HepG2 (cell line): ENCODE measurements around the gene RABGAP1L.

Experiments used
- CEBPG ChIP-seq: IDR thresholded peaks from 2 replicates; pipeline ENCODE4 v1.6.1; 2016
- ERF ChIP-seq: IDR thresholded peaks from 2 replicates; pipeline ENCODE4 v1.6.1; 2018; ENCODE audit warnings: missing biosample characterization, missing genetic modification reagents
- MAFG ChIP-seq: sonication (generic); formaldehyde crosslinking; IDR thresholded peaks from 2 replicates; pipeline ENCODE4 v1.5.1; 2020; ENCODE audit warnings: mild to moderate bottlenecking, missing genetic modification reagents
- NR2C2 ChIP-seq: sonication (generic); formaldehyde crosslinking; IDR thresholded peaks from 2 replicates; pipeline ENCODE4 v1.4.0; 2020; ENCODE audit warnings: missing genetic modification reagents, mild to moderate bottlenecking, moderate library complexity, borderline replicate concordance
- ZNF619 ChIP-seq: sonication (generic); formaldehyde crosslinking; IDR thresholded peaks from 2 replicates; pipeline ENCODE4 v1.4.0; 2020; ENCODE audit warnings: mild to moderate bottlenecking, missing genetic modification reagents
- ZSCAN9 ChIP-seq: IDR thresholded peaks from 2 replicates; pipeline ENCODE4 v1.6.1; 2016; ENCODE audit warnings: borderline replicate concordance
- ZZZ3 ChIP-seq: sonication (generic); formaldehyde crosslinking; IDR thresholded peaks from 2 replicates; pipeline ENCODE4 v1.4.0; 2020; ENCODE audit warnings: missing genetic modification reagents, mild to moderate bottlenecking, borderline replicate concordance
- TF ChIP-seq, protein P1 (sequence below): sonication (generic); formaldehyde crosslinking; IDR thresholded peaks from 2 replicates; pipeline ENCODE4 v1.4.0; 2020; ENCODE audit warnings: missing genetic modification reagents
- TF ChIP-seq, protein P2 (sequence below): sonication (generic); formaldehyde crosslinking; IDR thresholded peaks from 2 replicates; pipeline ENCODE4 v1.5.0; 2020; ENCODE audit warnings: mild to moderate bottlenecking, missing genetic modification reagents, moderate library complexity
- TF ChIP-seq, protein P3 (sequence below), 2 experiments: IDR thresholded peaks; 2 replicates each; pipeline ENCODE4 v1.6.1; 2011 to 2012; ENCODE audit warnings: low read length in 2 of 2, borderline replicate concordance in 1 of 2, low read depth in 1 of 2, mild to moderate bottlenecking in 1 of 2, moderate library complexity in 1 of 2
- TF ChIP-seq, protein P4 (sequence below): sonication (generic); formaldehyde crosslinking; IDR thresholded peaks from 2 replicates; pipeline ENCODE4 v1.4.0; 2020; ENCODE audit warnings: missing genetic modification reagents

DNA sequence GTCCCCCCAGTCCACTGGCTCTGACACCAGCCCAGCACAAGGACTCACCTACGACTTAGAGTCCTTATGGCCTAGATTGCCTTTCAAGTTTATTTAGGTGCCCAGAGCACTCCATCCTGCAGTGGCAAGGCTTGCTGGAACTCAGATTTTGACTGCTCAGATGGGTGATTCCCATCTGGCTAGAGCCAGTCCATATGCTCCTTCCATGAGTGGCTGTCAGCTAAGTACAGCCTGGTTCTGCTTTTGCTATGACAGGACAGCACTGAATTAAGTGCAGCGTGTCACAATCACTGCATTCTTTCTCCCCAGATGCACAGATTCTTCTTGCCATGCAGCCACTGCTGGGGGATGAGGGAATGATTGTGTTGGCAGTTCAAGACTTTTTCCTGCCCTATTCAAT is 332.3 kb downstream of the RABGAP1L start:
- TF ChIP-seq, protein P1, sequence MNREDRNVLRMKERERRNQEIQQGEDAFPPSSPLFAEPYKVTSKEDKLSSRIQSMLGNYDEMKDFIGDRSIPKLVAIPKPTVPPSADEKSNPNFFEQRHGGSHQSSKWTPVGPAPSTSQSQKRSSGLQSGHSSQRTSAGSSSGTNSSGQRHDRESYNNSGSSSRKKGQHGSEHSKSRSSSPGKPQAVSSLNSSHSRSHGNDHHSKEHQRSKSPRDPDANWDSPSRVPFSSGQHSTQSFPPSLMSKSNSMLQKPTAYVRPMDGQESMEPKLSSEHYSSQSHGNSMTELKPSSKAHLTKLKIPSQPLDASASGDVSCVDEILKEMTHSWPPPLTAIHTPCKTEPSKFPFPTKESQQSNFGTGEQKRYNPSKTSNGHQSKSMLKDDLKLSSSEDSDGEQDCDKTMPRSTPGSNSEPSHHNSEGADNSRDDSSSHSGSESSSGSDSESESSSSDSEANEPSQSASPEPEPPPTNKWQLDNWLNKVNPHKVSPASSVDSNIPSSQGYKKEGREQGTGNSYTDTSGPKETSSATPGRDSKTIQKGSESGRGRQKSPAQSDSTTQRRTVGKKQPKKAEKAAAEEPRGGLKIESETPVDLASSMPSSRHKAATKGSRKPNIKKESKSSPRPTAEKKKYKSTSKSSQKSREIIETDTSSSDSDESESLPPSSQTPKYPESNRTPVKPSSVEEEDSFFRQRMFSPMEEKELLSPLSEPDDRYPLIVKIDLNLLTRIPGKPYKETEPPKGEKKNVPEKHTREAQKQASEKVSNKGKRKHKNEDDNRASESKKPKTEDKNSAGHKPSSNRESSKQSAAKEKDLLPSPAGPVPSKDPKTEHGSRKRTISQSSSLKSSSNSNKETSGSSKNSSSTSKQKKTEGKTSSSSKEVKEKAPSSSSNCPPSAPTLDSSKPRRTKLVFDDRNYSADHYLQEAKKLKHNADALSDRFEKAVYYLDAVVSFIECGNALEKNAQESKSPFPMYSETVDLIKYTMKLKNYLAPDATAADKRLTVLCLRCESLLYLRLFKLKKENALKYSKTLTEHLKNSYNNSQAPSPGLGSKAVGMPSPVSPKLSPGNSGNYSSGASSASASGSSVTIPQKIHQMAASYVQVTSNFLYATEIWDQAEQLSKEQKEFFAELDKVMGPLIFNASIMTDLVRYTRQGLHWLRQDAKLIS (CRISPR knock-in tag): no peak
- TF ChIP-seq MAFG: no peak
- TF ChIP-seq CEBPG (CRISPR knock-in tag): no peak
- TF ChIP-seq, protein P2, sequence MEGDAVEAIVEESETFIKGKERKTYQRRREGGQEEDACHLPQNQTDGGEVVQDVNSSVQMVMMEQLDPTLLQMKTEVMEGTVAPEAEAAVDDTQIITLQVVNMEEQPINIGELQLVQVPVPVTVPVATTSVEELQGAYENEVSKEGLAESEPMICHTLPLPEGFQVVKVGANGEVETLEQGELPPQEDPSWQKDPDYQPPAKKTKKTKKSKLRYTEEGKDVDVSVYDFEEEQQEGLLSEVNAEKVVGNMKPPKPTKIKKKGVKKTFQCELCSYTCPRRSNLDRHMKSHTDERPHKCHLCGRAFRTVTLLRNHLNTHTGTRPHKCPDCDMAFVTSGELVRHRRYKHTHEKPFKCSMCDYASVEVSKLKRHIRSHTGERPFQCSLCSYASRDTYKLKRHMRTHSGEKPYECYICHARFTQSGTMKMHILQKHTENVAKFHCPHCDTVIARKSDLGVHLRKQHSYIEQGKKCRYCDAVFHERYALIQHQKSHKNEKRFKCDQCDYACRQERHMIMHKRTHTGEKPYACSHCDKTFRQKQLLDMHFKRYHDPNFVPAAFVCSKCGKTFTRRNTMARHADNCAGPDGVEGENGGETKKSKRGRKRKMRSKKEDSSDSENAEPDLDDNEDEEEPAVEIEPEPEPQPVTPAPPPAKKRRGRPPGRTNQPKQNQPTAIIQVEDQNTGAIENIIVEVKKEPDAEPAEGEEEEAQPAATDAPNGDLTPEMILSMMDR: no peak
- TF ChIP-seq, protein P3, sequence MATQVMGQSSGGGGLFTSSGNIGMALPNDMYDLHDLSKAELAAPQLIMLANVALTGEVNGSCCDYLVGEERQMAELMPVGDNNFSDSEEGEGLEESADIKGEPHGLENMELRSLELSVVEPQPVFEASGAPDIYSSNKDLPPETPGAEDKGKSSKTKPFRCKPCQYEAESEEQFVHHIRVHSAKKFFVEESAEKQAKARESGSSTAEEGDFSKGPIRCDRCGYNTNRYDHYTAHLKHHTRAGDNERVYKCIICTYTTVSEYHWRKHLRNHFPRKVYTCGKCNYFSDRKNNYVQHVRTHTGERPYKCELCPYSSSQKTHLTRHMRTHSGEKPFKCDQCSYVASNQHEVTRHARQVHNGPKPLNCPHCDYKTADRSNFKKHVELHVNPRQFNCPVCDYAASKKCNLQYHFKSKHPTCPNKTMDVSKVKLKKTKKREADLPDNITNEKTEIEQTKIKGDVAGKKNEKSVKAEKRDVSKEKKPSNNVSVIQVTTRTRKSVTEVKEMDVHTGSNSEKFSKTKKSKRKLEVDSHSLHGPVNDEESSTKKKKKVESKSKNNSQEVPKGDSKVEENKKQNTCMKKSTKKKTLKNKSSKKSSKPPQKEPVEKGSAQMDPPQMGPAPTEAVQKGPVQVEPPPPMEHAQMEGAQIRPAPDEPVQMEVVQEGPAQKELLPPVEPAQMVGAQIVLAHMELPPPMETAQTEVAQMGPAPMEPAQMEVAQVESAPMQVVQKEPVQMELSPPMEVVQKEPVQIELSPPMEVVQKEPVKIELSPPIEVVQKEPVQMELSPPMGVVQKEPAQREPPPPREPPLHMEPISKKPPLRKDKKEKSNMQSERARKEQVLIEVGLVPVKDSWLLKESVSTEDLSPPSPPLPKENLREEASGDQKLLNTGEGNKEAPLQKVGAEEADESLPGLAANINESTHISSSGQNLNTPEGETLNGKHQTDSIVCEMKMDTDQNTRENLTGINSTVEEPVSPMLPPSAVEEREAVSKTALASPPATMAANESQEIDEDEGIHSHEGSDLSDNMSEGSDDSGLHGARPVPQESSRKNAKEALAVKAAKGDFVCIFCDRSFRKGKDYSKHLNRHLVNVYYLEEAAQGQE (IDR thresholded peaks at IDR 0.05; ENCODE audit: borderline replicate concordance in 1 of 2, low read depth in 1 of 2, low read length in 2 of 2): no peak
- no peak for TF ChIP-seq ZZZ3 (CRISPR knock-in tag)
- TF ChIP-seq, protein P4, sequence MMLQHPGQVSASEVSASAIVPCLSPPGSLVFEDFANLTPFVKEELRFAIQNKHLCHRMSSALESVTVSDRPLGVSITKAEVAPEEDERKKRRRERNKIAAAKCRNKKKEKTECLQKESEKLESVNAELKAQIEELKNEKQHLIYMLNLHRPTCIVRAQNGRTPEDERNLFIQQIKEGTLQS (CRISPR knock-in tag): no peak
- no peak for TF ChIP-seq ZNF619 (CRISPR knock-in tag)
- TF ChIP-seq ERF (CRISPR knock-in tag): no peak
- no peak for TF ChIP-seq ZSCAN9 (CRISPR knock-in tag)
- TF ChIP-seq NR2C2 (CRISPR knock-in tag): no peak
